Measurements from ENCODE around the gene ARHGEF1. TPM values are rescaled to one million over a fixed set of nuclear protein-coding genes. Genes with fewer than 3 reads are reported as not detected.

Gene ARHGEF1
- total RNA-seq, 2 donors from 2014 or later = 43.8 to 104 TPM

DNA sequence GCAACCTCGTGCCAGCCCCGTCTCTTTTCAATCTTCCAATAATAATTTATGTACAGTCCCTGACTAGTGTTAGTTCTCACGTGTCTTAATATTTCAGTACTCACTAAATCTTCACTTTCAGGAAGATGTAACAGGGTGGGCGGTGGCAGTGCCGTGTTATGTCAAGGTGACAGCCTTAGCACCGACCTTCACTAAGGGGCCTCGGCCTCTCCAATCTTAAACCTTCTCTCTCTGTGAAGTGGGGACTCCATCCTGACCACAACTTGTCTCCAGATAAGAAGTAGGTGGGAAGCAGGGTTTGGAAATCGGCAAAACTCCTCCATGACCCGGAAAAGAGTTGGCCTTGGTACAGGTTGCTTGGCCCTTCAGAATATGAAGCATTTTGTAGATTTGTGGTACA lies 21.1 kb upstream of the ARHGEF1 start:
- WGBS, 2 donors = 53 to 64% methylated on average over 9 of the region's 9 CpGs
- no peak for ATAC-seq
- TF ChIP-seq CTCF (IDR thresholded peaks at IDR 0.05) (no peak), POLR2A (IDR thresholded peaks at IDR 0.05) (no peak)
- no peak for DNase-seq
- Histone ChIP-seq H3K4me3 (no peak overlapping the region), H3K36me3 (replicated peaks in 1 of 2; ENCODE audit: insufficient read depth in 1 of 2, low read depth in 2 of 2) (peaks cover 7 to 14% of the 10 kb centered on the region in 2 donors), H3K9me3 (no peaks in the 10 kb centered on the region), H3K4me1 (peaks cover 60% of the 10 kb centered on the region), H3K27ac (no peak overlapping the region), H3K27me3 (no peaks in the 10 kb centered on the region)
- intact Hi-C loops (cut with DNase I) = no loop called here

GRCh38 chr19:41862445-41862986 lies 20.5 kb upstream of the ARHGEF1 start:
- Histone ChIP-seq H3K36me3 (replicated peaks in 1 of 2; ENCODE audit: insufficient read depth in 1 of 2, low read depth in 2 of 2) (peaks cover 7 to 14% of the 10 kb centered on the region in 2 donors), H3K9me3 (no peaks in the 10 kb centered on the region), H3K4me1 (peaks cover 63% of the 10 kb centered on the region), H3K27ac (no peak overlapping the region), H3K4me3 (no peak overlapping the region), H3K27me3 (no peaks in the 10 kb centered on the region)
- intact Hi-C loops (cut with DNase I) = no loop called here
- no peak for ATAC-seq
- no peak for DNase-seq
- WGBS, 2 donors = 42 to 44% methylated on average over 2 of the region's 2 CpGs
- TF ChIP-seq POLR2A (IDR thresholded peaks at IDR 0.05) = no peak
- no peak for TF ChIP-seq CTCF (IDR thresholded peaks at IDR 0.05)

DNA sequence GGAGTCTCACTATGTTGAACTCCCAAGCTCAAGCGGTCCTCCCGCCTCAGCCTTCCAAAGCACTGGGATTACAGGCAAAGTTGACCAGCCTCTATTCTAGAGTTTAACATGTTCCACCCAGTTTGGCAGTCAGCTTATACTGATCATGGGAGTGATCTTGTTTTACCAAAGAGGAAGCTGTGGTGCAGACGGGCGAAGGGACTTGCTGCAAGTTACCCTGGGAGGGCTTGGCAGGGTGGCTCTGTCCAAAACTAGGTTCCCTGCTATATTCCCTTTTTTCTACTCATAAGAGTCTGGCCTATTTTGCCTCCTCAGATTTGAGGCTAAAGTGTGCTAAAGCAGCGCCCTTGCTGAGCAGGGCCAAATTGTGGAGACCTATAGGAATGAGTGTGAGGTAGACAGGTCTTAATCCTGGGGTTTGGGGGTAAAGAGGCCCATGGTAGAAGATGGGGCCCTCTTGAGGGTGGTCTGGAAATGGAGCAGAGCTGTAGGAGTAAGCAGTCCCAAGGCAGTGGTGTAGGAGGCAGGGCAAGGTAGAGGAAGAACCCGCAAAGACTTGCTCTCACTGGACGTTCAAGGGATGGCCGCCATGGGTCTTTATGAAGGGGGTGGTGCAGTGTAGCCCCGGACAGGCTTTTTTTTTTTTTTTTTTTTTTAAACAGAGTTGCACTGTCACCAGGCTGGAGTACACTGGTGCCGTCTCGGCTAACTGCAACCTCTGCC lies 19.6 kb upstream of the ARHGEF1 start:
- peaks cover 7 to 14% of the 10 kb centered on the region in 2 donors for H3K36me3 ChIP-seq (replicated peaks in 1 of 2; ENCODE audit: insufficient read depth in 1 of 2, low read depth in 2 of 2)
- H3K4me3 ChIP-seq = no peak overlapping the region
- intact Hi-C loops (cut with DNase I) = no loop called here
- no peak overlapping the region for H3K27ac ChIP-seq
- TF ChIP-seq CTCF (IDR thresholded peaks at IDR 0.05) (no peak), POLR2A (IDR thresholded peaks at IDR 0.05) (no peak)
- H3K27me3 ChIP-seq = no peaks in the 10 kb centered on the region
- no peaks in the 10 kb centered on the region for H3K9me3 ChIP-seq
- ATAC-seq (no peak), DNase-seq (no peak)
- WGBS, 2 donors = 79 to 85% methylated on average over 9 to 11 of the region's 11 CpGs
- H3K4me1 ChIP-seq = peaks cover 70% of the 10 kb centered on the region

DNA sequence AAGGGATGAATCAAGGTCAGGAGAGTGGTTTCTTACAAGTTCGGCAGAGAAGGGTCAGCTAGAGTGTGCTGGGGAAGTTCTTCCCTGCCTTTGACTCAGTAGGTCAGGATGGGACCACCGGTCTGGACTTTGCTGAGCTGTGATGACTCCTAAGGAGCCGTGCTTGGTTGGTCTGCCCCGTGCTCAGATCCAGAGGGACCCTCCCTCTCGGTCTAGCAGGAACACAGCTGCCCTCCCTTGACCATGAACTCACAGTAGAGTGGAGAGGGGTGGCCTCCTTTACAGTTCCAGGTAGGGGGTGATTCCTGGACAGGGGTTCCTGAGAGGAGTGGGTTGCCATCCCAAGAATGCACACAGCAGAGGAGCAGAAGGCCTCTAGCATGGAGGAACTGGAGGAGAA lies 18.6 kb upstream of the ARHGEF1 start:
- Histone ChIP-seq H3K27me3 (no peaks in the 10 kb centered on the region), H3K36me3 (replicated peaks in 1 of 2; ENCODE audit: insufficient read depth in 1 of 2, low read depth in 2 of 2) (peaks cover 11 to 15% of the 10 kb centered on the region in 2 donors), H3K9me3 (no peaks in the 10 kb centered on the region), H3K4me1 (peaks cover 71% of the 10 kb centered on the region), H3K4me3 (no peak overlapping the region), H3K27ac (no peak overlapping the region)
- no peak for ATAC-seq
- WGBS, 2 donors = 87 to 88% methylated on average over 5 of the region's 5 CpGs
- DNase-seq = no peak
- no peak for TF ChIP-seq POLR2A (IDR thresholded peaks at IDR 0.05)
- TF ChIP-seq CTCF (IDR thresholded peaks at IDR 0.05) = no peak
- intact Hi-C loops (cut with DNase I) = no loop called here

DNA sequence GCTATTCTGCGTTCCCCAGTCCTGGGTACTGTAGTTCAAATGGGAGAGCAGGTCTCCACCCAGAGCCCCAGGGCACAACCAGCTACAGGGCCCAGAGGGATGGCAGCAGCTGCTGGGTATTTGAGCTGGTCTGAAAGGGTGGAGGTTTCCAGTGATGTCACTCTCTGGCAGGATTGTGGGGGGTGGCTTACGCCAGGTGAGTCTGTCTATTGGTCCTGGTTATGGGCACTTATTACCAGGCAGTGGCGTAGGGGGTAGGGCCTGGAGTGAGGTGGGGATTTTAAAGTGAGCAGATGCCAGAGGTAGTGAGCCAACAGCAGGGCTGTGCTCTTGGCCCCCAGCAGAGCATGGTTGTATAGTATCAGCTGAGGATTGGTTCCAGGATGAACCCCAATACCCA lies 16.7 kb upstream of the ARHGEF1 start:
- Histone ChIP-seq H3K36me3 (replicated peaks in 1 of 2; ENCODE audit: insufficient read depth in 1 of 2, low read depth in 2 of 2) (peaks cover 18 to 26% of the 10 kb centered on the region in 2 donors), H3K27me3 (no peaks in the 10 kb centered on the region), H3K4me1 (peaks cover 64% of the 10 kb centered on the region), H3K4me3 (no peak overlapping the region), H3K27ac (no peak overlapping the region), H3K9me3 (no peaks in the 10 kb centered on the region)
- 92 to 100% methylated on average over 3 of the region's 3 CpGs for WGBS, 2 donors
- DNase-seq (no peak), ATAC-seq (peak; percentile 20)
- intact Hi-C loops (cut with DNase I) = no loop called here
- no peak for TF ChIP-seq POLR2A (IDR thresholded peaks at IDR 0.05)

Measured in body of pancreas (tissue), 4 donors.